Fibroblast of skin of right biceps (primary cell): ENCODE data around the gene PRKD1.
"Not testable (repeated sequence)": the region's sequence is repeated elsewhere in the genome, so short reads cannot be mapped to it uniquely, and the experiment has no call there.

ENCODE experiments used
- DNase-seq: peaks from one replicate; pipeline ENCODE4 v3.0.0-alpha.2; 2013

Gene PRKD1

GRCh38 chr14:29734732-29735131, 192.9 kb downstream of the PRKD1 start:
- DNase-seq: no peak

DNA sequence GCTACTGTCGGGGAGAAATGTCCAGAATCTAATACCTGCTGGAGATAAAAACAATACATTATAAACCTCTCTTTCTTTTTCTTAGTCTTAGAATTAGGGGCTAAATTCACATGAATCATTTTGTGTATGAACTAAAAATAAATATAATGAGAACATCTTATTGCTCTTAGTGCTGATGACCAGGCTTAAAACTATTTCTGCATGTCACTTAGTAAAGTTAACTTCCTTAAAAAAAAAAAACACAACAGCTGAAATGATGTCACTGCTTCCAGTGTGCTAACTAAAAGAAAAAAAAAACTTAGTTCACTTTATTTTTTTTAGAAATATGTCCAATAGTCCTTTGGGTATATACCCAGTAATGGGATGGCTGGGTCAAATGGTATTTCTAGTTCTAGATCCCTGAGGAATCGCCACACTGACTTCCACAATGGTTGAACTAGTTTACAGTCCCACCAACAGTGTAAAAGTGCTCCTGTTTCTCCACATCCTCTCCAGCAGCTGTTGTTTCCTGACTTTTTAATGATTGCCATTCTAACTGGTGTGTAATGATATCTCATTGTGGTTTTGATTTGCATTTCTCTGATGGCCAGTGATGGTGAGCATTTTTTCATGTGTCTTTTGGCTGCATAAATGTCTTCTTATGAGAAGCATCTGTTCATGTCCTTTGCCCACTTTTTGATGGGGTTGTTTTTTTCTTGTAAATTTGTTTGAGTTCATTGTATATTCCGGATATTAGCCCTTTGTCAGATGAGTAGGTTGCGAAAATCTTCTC, 200.9 kb downstream of the PRKD1 start:
- DNase-seq: peak; percentile 82

GRCh38 chr14:29724991-29725390, 202.7 kb downstream of the PRKD1 start:
- DNase-seq: peak; percentile 47

DNA sequence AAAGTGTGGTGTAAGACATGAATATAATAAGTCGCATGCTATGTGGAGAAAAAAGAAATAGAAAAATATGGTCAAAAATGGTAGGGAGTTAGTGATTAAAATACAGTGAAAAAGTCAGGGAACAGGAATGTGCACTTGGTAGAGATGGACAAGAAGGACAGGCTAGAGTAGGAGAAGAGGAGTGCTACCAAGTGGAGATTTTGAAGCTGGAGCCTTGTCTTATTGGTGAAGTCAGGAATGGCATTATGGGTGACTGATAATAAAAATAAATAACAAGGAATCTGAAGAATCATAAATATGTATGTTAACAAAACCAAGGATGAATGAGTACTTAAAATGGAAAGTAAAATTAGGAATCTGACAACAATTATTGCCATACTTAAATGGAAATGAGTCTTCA, 204.8 kb downstream of the PRKD1 start:
- no peak for DNase-seq

DNA sequence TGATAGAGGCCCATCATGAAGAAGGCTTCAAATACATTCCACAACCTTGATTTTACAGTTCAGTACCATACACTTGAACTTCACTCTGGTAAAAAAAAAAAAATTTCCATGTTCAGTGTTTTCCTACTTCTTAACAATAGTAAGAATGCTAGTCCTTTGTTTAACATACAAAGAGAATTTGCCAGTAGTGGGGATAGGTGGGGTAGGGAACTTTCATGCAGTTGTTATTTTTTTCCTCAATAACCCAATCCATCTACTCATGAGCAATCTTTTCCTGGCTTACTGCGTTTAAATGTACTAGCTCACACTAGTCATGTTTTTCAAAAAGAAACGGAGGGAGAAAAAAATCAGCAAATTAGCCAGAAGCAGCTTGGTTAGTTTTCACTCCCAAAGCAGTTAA, 206.1 kb downstream of the PRKD1 start:
- no peak for DNase-seq

- DNase-seq: peak; percentile 60
Measured at GRCh38 chr14:29717901-29718300, 209.7 kb downstream of the PRKD1 start.

DNA sequence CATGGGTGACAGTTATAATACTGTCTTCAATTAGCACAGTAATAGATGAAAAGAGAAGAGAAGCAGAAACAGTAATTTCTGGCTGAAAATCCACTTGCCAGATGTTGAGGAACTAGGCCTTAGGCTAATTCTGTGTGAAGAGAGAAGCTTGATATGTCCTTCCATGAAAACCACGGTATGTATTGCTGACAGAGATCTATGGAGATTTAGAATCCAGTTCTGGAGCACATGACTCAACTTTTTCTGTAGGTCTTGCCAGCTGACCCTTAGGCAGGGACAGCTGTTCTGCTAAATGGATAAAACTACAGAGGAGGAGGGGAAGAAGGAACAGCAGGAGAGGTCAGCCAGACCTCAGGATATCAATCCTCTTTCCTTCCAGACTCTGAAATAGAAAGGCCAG, 211.5 kb downstream of the PRKD1 start:
- DNase-seq: no peak

GRCh38 chr14:29712601-29713000, 215.0 kb downstream of the PRKD1 start:
- DNase-seq: no peak

DNA sequence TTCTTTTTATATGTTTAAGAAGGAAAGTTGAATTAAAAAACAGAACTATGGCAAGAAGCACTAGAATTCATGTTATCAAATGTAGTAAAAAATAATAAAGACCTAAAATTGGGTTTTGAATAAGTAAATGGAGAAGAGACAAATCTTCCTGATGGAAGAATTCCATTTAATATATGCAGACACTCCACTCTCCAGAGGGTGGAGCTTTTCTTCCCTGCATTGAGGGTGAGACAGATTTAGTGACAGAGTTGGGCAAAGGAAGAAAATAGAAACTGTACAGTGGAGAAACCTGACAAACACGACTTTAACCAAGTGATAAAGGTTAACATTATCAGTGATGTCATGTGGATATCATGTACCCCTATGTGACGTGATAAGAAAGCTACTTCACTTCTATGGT, 217.6 kb downstream of the PRKD1 start:
- peak; percentile 16 for DNase-seq

- peak; percentile 48 for DNase-seq
Measured at GRCh38 chr14:29709490-29709889, 218.2 kb downstream of the PRKD1 start.

DNA sequence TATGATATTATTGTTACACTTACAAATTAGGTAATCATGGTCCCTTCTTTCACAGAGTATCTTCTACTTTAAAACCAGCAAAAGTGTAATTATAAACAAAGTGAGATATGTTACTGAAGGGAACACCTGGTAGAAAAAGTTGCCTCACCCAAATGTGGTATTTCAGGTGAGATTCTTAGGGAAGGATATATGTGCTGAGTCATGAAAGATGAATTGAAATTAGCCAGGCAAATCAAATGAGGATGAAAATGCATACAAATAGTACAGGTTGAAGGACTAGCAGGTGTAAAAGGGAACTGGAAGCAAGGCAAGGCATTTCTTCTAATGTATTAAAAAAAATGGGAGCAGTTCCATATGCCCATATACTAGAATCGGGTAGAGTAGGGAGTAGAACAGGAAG, 220.9 kb downstream of the PRKD1 start:
- no peak for DNase-seq

- DNase-seq: no peak
Measured at GRCh38 chr14:29705801-29706200, 221.8 kb downstream of the PRKD1 start.

DNA sequence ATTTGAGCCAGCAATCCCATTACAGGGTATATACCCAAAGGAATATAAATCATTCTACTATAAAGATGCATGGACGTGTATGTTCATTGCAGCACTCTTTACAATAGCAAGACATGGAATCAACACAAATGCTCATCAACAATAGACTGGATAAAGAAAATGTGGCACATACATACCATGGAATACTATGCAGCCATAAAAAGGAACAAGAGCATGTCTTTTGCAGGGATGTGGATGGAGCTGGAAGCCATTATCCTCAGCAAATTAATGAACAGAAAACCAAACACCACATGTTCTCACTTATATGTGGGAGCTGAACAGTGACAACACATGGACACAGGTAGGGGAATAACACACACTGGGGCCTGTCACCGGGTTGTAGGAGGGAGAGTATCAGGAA, 238.1 kb downstream of the PRKD1 start:
- DNase-seq: not testable (repeated sequence)

DNA sequence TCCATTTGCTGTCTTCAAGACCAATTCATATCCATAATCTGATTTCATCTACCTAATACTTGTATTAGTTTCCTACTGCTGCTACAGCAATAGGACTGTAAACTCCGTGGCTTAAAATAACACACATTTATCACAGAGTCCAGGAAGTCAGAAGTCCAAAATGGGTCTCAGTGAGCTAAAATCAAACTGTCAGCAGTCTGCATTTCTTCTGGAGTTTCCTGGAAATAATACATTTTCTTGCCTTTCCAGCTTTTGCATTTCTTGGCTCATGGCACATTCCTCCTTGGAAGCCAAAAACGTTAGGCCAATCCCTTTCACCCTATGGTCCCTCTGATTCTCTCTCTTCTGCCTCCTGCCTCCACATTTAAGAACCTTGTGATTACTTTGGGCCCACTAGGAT, 239.8 kb downstream of the PRKD1 start:
- DNase-seq: no peak

- DNase-seq: peak; percentile 8
Measured at GRCh38 chr14:29687071-29687765, 240.4 kb downstream of the PRKD1 start.

GRCh38 chr14:29684926-29685325, 242.7 kb downstream of the PRKD1 start:
- no peak for DNase-seq

DNA sequence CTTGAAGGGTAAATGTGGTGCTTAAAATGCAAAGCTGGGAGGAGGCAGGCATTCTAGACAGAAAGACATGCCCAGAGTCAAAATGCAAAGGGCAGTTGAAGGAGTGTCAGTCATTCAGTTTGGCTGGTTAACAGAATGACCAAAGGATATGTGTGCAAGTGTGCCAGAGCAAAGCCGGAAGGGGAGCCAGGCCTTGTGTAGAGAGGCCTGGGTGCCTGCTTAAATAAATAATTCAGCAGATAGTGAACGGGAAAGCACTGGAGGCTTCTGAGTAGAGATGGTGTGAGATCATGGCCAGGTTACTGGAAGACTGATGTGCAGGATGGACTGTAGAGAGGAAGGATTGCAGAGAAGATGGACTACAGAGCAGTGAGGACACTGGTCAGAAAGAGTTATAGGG, 244.9 kb downstream of the PRKD1 start:
- no peak for DNase-seq

- peak; percentile 26 for DNase-seq
Measured at GRCh38 chr14:29681316-29681715, 246.3 kb downstream of the PRKD1 start.

GRCh38 chr14:29674566-29675285, 252.9 kb downstream of the PRKD1 start:
- no peak for DNase-seq

DNA sequence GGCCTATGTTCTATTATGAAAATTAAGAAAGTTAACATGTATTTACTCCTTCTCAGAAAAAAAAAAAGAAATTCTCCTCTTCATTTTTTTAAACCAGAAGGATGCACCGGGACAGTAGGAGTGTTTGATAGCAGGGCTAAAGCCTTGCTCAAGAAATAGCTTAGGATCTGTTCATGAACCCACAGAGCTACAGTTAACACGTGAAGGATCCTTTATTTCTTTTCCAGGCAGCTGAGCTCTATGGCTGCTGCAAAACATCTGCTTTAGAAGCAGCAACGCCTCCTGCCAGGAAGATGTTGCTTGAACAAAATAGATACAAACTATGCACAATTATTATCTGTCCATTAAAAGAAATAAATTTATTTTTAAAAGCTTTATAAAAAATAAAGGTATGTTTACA, 254.8 kb downstream of the PRKD1 start:
- no peak for DNase-seq

GRCh38 chr14:29671034-29671433, 256.6 kb downstream of the PRKD1 start:
- peak; percentile 53 for DNase-seq

DNA sequence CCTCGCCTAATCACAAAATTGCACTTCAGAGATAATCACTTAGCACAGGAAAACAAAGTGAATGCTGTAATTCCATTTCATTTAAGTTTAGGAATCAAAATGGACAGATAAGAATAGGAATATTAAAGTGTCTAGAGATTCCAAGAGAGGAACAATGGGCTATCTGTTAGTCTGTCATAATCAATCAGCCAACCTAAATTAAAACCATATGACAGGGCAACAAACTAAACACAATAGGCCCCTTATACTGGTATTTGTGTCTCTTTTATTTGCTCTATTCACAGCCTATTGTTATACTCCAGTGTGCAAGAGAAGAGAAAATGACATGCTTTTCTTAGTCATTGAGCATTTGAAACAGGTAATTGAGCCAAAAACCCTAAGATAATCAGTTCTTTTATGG, 259.4 kb downstream of the PRKD1 start:
- no peak for DNase-seq

GRCh38 chr14:29664515-29664914, 263.1 kb downstream of the PRKD1 start:
- no peak for DNase-seq

DNA sequence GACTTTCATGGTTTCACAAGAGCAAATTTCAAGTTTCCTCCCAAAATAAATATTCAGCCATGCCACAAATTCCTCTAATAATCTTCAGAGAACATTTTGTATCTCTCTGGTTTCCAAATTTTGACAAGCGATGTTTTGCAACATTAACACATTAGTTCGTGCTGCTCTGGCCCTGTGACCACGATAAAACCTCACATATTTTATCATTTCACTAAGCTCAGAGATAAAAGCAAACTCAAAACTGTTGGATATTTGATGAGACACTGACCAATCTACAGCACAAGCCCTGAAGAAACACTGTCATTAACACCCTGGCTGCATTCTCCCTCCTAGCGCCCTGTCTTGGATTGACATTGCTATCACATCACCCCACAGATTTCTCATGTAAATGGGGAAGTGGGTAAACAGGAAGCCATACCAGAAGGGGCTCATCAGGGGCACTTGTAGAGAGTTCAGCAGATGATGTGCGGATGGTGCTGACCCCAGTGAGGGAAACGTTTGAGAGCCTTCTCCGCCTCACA, 264.3 kb downstream of the PRKD1 start:
- DNase-seq: no peak
